ENCODE results near the gene TLE6.
A peak's percentile ranks its signal among the peaks of the same experiment; 100 is the strongest.

GRCh38 chr19:2977001-2977745, at the start of gene TLE6:
- TF ChIP-seq CTCF (IDR thresholded peaks at IDR 0.05): peak in 2 of 5 experiments; percentile 11 to 28
- TF ChIP-seq EP300 (IDR thresholded peaks at IDR 0.05): peak; percentile 44 to 76

All from tibial nerve (tissue), 4 donors.